Panc1 (cell line): ENCODE results near the gene SOCS1. TPM values are rescaled to one million over a fixed set of nuclear protein-coding genes. Genes with fewer than 3 reads are reported as not detected.

ENCODE experiments used
- ATAC-seq: fragments of 200-7000 bp; cut with Tn5 transposase; 2 replicates; pipeline ENCODE4 v1.9.1; 2020; ENCODE audit warnings: mild to moderate bottlenecking, moderate library complexity
- BruUV-seq: library from RNA; stranded (reverse); fragments of 400-500 nt; replicated peaks from 2 replicates; lab custom pipeline; 2021; lab: Mats Ljungman, UMichigan
- CTCF ChIA-PET: fragments of 300-600 bp; sonication (Branson Sonifier 250); formaldehyde crosslinking; loops from one replicate; lab custom pipeline; 2022; ENCODE audit warnings: antibody characterized with exemption; lab: Charles Lee
- POLR2A ChIA-PET: fragments of 300-600 bp; sonication (Branson Sonifier 250); formaldehyde crosslinking; loops from one replicate; lab custom pipeline; 2022; ENCODE audit warnings: antibody characterized with exemption; lab: Charles Lee
- DNase-seq: peaks from one replicate; pipeline ENCODE4 v3.0.0-alpha.2; 2010; ENCODE audit warnings: low read depth, low spot score
- H3K27ac ChIP-seq: 2 replicates; pipeline ENCODE4 v1.5.1; 2011; ENCODE audit warnings: mild to moderate bottlenecking, low read length, inconsistent platforms
- H3K27me3 ChIP-seq: fragments of 200-500 bp; sonication (Bioruptor generic); 2 replicates; pipeline ENCODE4 v1.6.0; 2014; ENCODE audit warnings: low read length, inconsistent platforms; ENCODE audit not compliant: control insufficient read depth, insufficient read depth
- H3K36me3 ChIP-seq: fragments of 200-500 bp; sonication (Bioruptor generic); 2 replicates; pipeline ENCODE4 v1.5.1; 2014; ENCODE audit warnings: inconsistent platforms, mild to moderate bottlenecking, low read length, moderate library complexity; ENCODE audit not compliant: control insufficient read depth, insufficient read depth
- H3K4me1 ChIP-seq: 2 replicates; pipeline ENCODE4 v1.5.1; 2011; ENCODE audit warnings: inconsistent platforms, mild to moderate bottlenecking, low read length, moderate library complexity; ENCODE audit not compliant: control insufficient read depth, insufficient read depth
- H3K4me3 ChIP-seq, 2 experiments: 2 replicates each; pipeline ENCODE4 v1.5.1; 2011 to 2012; ENCODE audit warnings: low read depth in 2 of 2, low read length in 2 of 2, mild to moderate bottlenecking in 2 of 2, inconsistent platforms in 1 of 2, moderate library complexity in 1 of 2
- H3K9me3 ChIP-seq: fragments of 200-500 bp; sonication (Bioruptor generic); 2 replicates; pipeline ENCODE4 v1.5.1; 2014; ENCODE audit warnings: low read depth, mild to moderate bottlenecking, inconsistent platforms, low read length, moderate library complexity; ENCODE audit not compliant: control insufficient read depth, insufficient read depth
- POLR2AphosphoS5 ChIP-seq: IDR thresholded peaks from 2 replicates; pipeline ENCODE4 v1.6.1; 2012; ENCODE audit warnings: mild to moderate bottlenecking, low read depth, low read length, moderate library complexity
- SIN3A ChIP-seq: IDR thresholded peaks from 2 replicates; pipeline ENCODE4 v1.6.1; 2012; ENCODE audit warnings: low read depth, mild to moderate bottlenecking, low read length, moderate library complexity, borderline replicate concordance; ENCODE audit not compliant: insufficient read depth
- TCF7L2 ChIP-seq: IDR thresholded peaks from 2 replicates; pipeline ENCODE4 v1.6.1; 2011; ENCODE audit warnings: mild to moderate bottlenecking, low read depth, low read length, inconsistent platforms
- in situ Hi-C: cut with HindIII; loops from 2 replicates; pipeline ENCODE4 v1.10.0; 2016; ENCODE audit warnings: low sequenced_read_pairs, low pct_unique_long_range_greater_than_20kb
- intact Hi-C: fragments of 100-400 bp; cut with micrococcal nuclease; formaldehyde crosslinking; loops from one replicate; pipeline ENCODE4 v1.10.0; 2022; ENCODE audit not compliant: unreplicated experiment
- total RNA-seq: library from RNA; stranded (reverse); gene quantifications from one replicate; pipeline ENCODE4 v1.2.1, GENCODE V29; 2021; ENCODE audit not compliant: unreplicated experiment
- TF ChIP-seq, protein P1 (sequence below): fragments of 450-650 bp; IDR thresholded peaks from 2 replicates; pipeline ENCODE4 v1.5.1; 2017; ENCODE audit warnings: mild to moderate bottlenecking
- TF ChIP-seq, protein P2 (sequence below), 2 experiments: IDR thresholded peaks; 2 replicates each; pipeline ENCODE4 v1.6.1; 2011 to 2012; ENCODE audit warnings: low read depth in 2 of 2, control low read depth in 1 of 2, low read length in 1 of 2, mild to moderate bottlenecking in 1 of 2, moderate library complexity in 1 of 2; ENCODE audit not compliant: insufficient read depth in 1 of 2

Gene SOCS1
- total RNA-seq, 1 experiment from 2014 or later: 4.8 TPM

DNA sequence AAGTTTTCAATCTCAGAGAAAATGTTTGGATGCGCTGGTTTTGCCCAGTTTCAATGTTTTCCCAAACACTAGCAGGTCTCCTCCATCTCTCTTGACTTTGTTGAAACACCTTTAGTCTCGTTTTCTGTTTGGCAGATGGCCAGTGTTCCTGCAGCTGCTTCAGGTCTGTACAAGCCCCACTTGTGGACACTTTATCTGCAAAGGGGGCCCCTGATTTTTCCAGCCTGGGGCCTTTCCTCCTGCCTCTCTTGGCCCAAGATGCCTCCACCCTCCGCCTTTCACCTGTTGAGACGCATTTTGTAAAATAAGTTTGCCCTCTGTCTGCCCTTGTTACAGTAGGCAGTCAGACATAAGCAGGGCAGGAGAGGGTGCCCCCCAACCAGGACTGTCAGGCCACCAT lies 47.0 kb upstream of the SOCS1 start:
- DNase-seq (no peak), ATAC-seq (no peak)
- H3K9me3 ChIP-seq: no peaks in the 10 kb centered on the region
- H3K36me3 ChIP-seq: no peaks in the 10 kb centered on the region
- TF ChIP-seq, protein P1, sequence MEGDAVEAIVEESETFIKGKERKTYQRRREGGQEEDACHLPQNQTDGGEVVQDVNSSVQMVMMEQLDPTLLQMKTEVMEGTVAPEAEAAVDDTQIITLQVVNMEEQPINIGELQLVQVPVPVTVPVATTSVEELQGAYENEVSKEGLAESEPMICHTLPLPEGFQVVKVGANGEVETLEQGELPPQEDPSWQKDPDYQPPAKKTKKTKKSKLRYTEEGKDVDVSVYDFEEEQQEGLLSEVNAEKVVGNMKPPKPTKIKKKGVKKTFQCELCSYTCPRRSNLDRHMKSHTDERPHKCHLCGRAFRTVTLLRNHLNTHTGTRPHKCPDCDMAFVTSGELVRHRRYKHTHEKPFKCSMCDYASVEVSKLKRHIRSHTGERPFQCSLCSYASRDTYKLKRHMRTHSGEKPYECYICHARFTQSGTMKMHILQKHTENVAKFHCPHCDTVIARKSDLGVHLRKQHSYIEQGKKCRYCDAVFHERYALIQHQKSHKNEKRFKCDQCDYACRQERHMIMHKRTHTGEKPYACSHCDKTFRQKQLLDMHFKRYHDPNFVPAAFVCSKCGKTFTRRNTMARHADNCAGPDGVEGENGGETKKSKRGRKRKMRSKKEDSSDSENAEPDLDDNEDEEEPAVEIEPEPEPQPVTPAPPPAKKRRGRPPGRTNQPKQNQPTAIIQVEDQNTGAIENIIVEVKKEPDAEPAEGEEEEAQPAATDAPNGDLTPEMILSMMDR: no peak
- TF ChIP-seq SIN3A: no peak
- TF ChIP-seq, protein P2, sequence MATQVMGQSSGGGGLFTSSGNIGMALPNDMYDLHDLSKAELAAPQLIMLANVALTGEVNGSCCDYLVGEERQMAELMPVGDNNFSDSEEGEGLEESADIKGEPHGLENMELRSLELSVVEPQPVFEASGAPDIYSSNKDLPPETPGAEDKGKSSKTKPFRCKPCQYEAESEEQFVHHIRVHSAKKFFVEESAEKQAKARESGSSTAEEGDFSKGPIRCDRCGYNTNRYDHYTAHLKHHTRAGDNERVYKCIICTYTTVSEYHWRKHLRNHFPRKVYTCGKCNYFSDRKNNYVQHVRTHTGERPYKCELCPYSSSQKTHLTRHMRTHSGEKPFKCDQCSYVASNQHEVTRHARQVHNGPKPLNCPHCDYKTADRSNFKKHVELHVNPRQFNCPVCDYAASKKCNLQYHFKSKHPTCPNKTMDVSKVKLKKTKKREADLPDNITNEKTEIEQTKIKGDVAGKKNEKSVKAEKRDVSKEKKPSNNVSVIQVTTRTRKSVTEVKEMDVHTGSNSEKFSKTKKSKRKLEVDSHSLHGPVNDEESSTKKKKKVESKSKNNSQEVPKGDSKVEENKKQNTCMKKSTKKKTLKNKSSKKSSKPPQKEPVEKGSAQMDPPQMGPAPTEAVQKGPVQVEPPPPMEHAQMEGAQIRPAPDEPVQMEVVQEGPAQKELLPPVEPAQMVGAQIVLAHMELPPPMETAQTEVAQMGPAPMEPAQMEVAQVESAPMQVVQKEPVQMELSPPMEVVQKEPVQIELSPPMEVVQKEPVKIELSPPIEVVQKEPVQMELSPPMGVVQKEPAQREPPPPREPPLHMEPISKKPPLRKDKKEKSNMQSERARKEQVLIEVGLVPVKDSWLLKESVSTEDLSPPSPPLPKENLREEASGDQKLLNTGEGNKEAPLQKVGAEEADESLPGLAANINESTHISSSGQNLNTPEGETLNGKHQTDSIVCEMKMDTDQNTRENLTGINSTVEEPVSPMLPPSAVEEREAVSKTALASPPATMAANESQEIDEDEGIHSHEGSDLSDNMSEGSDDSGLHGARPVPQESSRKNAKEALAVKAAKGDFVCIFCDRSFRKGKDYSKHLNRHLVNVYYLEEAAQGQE (IDR thresholded peaks at IDR 0.05; ENCODE audit: insufficient read depth in 1 of 2, low read depth in 2 of 2, low read length in 1 of 2): no peak
- TF ChIP-seq POLR2AphosphoS5: no peak
- no peak for TF ChIP-seq TCF7L2
- no peak overlapping the region for H3K4me3 ChIP-seq
- BruUV-seq: no TSS peak
- ChIA-PET CTCF (no interaction called here), POLR2A (no interaction called here)
- H3K4me1 ChIP-seq: peaks cover under 1% of the 10 kb centered on the region; the same call in 1 of the 2 replicates
- in situ Hi-C loops (no loop called here), intact Hi-C loops (no loop called here)
- H3K27ac ChIP-seq: no peak overlapping the region
- no peaks in the 10 kb centered on the region for H3K27me3 ChIP-seq

DNA sequence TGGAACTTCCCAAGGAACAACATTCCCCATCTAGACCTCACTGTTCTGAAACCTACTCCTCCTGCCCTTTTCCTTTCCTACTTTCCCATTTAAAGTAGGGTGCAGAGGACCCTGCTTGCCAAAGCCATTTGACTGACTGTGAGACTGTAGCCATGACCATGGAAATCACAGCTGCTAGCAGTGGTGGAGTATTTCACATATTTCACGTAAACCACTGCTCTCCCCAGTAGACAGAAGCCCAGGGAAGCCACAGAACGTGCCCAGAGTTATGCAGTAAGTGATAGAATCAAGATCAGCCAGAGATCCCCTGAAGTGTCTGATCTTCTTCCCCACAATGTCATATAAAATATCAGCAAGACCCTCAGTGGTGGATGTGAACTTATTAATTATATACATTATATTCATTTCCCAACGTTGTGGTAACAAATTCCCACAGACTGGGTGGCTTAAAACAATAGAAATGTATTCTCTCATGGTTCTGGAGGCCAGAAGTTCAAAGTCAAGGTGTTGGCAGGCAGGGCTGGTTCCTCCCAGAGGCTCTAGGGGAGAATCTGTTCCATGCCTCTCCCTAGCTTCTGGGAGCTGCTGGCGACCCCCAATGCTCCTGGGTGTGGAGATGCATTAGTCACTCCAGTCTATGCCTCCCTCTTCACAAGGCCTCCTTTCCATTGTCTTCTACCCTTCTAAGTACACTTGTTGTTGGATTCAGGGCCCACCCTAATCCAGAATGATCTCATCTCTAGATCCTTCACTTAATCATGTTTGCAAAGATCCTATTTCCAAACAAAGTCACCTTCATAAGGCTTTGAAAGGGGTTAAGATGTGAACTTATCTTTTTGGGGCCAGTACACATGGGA lies 45.9 kb upstream of the SOCS1 start:
- no TSS peak for BruUV-seq
- peaks cover 9% of the 10 kb centered on the region for H3K4me1 ChIP-seq
- intact Hi-C loops: no loop called here
- no peak for ATAC-seq
- no peaks in the 10 kb centered on the region for H3K9me3 ChIP-seq
- TF ChIP-seq, protein P1: no peak
- no peak for TF ChIP-seq SIN3A
- TF ChIP-seq, protein P2 (IDR thresholded peaks at IDR 0.05; ENCODE audit: insufficient read depth in 1 of 2, low read depth in 2 of 2, low read length in 1 of 2): no peak
- TF ChIP-seq TCF7L2: no peak
- no peak for TF ChIP-seq POLR2AphosphoS5
- DNase-seq: no peak
- ChIA-PET CTCF (no interaction called here), POLR2A (interaction anchor here (0.7 kb wide), 1 partner anchor 12 kb away, joined by 6 read pairs; no protein-coding TSS in a partner anchor)
- no peaks in the 10 kb centered on the region for H3K36me3 ChIP-seq
- in situ Hi-C loops: no loop called here
- peak overlapping the region; percentile 23; the same call in 1 of the 2 replicates for H3K27ac ChIP-seq
- H3K27me3 ChIP-seq: no peaks in the 10 kb centered on the region
- H3K4me3 ChIP-seq: no peak overlapping the region
